HG03460 (cell line): ENCODE measurements around the gene S100A4.
A peak's percentile ranks its signal among the peaks of the same experiment; 100 is the strongest.
"Not testable (repeated sequence)": the region's sequence is repeated elsewhere in the genome, so short reads cannot be mapped to it uniquely, and the experiment has no call there.

Experiments used
- ATAC-seq: cut with Tn5 transposase; IDR thresholded peaks from one replicate; pipeline ENCODE4 v1.9.1; 2021; ENCODE audit not compliant: unreplicated experiment

S100A4 gene

DNA sequence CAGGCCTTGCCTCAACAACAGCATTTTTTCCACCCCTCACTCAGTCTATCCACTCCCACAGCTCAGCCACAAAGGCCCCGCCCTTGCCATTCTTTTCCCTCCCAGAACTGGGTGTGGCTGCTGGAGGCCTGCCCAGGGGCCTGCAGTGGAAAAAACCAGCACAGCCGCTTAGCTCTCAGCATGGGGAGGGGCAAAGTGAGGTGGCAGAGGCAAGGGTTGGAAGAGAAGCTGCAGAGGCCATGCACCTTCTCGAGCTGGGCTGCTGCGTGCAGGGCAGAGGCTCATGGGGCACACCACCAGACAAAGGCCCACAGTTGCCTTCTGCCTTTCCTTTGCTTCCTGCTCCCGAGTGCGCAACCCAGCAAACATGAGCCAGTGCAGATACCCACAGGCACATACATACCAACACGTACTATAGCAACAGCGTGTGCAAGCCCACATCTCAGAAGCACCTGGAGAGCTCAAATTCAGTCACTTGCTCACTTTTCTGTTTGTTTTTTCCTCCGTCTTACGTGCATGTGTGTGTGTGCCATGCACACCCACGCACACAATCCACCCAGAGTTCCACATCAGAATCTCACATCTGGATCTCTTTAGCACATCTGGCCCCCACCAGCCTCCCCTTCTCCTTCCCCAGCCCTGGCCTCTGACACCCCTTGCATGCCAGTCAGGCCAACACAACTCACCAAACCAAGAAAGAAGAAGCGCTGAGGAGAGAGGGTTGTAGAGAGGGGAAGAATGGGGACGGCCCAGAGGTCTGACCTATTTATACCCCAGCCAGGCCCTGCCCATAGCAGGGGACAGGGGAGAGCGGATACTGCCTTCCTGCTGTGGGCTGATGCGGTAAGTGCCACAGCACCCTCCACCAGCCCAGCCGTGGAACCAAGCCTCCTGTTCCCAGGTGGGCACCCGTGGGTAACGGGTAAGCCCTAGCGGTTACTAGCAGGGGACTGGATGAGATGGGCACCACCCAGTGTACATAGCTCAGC lies at the start of gene S100A4:
Gene S100A4 (minus strand): TSS at position 740 of the 989 bp plus-strand sequence. CDS start 1,012 bp downstream, outside the sequence.
- no peak for ATAC-seq

DNA sequence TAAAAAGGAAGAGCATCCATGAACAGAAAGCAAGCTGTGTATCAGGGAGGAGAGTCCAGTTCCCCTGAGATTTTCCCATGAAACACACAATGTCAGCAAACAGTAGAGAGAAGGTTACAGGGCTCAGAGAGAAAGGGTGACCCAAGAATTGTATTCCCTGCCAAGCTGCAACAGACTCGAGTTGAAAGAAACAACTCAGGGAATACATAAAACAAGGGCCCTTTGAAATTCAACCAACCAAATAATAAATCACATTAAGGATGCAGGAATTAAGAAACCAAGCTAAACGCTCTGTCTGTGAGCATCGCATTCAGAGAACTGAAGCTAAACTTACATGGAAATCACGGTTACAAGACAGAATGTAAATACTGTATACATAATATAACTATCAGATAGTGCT lies 47.1 kb upstream of the S100A4 start:
- no peak for ATAC-seq

DNA sequence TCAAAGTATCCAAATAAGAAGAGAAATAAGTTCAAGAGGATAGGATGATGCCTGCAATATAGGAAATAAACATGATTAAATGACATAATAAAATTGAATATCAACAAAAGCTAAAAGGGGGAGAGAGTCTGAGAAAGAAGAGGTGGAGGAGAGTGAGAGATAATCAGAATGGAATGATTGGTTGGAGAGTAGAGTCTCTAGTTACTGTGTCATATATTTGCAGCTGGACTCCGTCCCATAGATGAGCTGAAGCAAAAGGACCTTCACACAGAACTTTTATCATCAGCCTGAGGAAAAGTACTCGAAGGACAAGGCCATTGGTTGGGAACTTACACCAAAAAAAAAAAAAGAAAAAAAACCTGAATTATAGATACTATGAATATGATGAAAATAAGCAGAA lies 42.9 kb upstream of the S100A4 start:
- ATAC-seq, result no peak

GRCh38 chr1:153588033-153588432 lies 42.4 kb upstream of the S100A4 start:
- ATAC-seq, result not testable (repeated sequence)

- ATAC-seq, result no peak
Observed at GRCh38 chr1:153587314-153587713, 41.7 kb upstream of the S100A4 start.

DNA sequence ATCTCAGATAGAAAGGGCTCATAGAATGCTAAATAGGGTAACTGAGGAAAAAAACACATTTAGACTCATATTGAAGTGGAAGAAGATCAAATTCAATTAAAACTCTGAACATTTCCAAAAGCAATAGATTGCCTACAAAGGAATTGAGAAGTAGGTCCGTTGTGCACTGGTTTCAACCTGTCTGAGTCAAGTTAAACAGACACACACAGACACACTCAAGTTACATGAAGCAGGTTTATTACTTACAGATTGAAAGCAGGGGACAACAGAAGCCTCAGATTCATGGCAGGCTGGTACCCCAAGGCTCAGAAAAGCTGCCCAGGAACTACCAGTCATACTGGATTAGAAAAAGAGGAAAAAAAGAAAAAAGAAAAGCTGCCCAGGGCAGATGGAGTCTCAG lies 40.7 kb upstream of the S100A4 start:
- no peak for ATAC-seq

- ATAC-seq, result no peak
Observed at GRCh38 chr1:153585006-153585405, 39.4 kb upstream of the S100A4 start.

DNA sequence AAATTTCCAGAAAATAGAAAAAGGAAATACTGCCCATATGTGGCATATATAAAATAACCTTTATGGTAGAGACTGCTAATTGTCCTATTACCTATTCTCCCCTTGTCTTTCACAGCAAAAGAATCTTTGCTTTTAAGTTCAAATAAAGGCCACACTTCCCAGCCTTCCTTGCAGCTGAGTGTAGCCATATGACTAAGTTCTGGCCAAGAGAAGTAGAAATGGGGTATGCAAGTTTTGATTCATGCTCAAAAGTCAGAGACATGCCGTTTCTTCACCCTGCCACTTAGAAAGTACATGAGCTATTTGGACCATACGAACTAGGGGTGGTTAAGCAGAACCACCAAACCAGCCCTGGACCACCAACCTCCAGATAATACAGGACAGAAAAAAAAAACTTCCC lies 38.4 kb upstream of the S100A4 start:
- ATAC-seq, result no peak

DNA sequence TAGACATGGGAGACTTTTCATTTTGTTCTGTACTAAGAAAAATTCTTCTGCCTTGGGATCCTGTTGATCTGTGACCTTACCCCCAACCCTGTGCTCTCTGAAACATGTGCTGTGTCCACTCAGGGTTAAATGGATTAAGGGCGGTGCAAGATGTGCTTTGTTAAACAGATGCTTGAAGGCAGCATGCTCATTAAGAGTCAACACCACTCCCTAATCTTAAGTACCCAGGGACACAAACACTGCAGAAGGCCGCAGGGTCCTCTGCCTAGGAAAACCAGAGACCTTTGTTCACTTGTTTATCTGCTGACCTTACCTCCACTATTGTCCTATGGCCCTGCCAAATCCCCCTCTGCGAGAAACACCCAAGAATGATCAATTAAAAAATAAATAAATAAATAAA lies 37.9 kb upstream of the S100A4 start:
- ATAC-seq, result not testable (repeated sequence)

DNA sequence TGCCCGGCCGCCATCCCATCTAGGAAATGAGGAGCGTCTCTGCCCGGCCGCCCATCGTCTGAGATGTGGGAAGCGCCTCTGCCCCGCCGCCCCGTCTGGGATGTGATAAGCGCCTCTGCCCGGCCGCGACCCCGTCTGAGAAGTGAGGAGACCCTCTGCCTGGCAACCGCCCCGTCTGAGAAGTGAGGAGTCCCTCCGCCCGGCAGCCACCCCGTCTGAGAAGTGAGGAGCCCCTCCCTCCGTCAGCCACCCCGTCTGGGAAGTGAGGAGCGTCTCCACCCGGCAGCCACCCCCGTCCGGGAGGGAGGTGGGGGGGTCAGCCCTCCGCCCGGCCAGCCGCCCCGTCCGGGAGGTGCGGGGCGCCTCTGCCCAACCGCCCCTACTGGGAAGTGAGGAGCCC lies 37.2 kb upstream of the S100A4 start:
- ATAC-seq, result not testable (repeated sequence)

- ATAC-seq, result no peak
Observed at GRCh38 chr1:153578936-153579335, 33.3 kb upstream of the S100A4 start.

DNA sequence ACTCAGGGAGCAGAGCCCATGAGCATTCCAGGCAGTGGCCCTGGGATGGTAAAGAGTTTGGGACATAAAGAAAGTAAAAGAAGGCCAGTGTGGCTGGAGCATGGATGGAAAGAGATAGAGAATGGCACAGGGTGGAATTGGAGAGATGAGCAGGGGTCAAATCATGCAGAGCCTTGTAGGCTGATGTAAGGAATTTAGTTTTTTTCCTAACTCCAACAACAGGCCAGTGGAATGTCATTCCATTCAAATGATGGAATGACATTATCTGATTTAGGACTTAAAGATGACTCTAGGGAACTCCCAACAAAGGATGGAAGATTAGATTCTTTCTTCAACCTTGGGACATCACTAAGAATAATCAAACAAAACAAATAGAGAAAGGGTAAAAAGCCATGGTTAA lies 32.9 kb upstream of the S100A4 start:
- no peak for ATAC-seq

DNA sequence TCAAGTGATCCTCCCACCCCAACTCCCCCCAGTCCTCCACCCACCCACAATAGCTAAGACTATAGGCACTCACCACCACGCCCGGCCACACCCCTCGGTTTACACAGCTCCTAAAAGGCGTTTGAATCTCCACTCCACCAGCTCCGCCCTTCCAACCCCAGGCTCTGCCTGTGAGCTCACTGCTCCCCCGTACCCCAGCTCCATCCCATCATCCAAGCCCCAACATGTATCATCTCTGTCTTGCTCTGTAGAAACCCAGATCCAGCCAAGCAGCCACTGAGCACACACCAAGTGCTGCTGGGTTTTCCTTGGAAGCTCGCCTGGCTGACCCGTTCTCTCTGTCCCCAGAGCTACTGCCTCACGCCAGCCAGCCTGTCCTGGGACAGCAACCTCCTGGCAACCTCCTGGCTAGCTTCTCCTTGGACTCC lies 32.0 kb upstream of the S100A4 start:
- ATAC-seq, result no peak

DNA sequence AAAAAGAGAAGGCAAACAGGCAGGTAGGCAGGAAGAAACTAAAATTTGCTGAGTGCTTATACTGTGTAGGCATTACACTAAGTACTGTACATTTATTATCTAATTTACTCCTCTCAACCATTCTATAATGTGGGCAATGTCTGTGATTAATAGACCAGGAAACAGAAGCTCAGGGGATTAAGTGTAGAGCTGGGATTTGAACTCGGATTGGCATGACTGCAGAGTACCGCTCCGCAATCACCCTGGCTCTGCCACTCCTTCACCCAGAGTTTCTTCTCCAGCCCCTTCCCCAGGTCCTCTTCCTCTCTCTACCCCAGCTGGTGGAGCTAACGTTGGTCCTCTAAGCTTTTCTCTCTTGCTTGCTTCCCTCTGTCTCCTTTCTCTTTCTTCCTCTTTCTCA lies 31.5 kb upstream of the S100A4 start:
- no peak for ATAC-seq

GRCh38 chr1:153575497-153575896 lies 29.9 kb upstream of the S100A4 start:
- not testable (repeated sequence) for ATAC-seq

DNA sequence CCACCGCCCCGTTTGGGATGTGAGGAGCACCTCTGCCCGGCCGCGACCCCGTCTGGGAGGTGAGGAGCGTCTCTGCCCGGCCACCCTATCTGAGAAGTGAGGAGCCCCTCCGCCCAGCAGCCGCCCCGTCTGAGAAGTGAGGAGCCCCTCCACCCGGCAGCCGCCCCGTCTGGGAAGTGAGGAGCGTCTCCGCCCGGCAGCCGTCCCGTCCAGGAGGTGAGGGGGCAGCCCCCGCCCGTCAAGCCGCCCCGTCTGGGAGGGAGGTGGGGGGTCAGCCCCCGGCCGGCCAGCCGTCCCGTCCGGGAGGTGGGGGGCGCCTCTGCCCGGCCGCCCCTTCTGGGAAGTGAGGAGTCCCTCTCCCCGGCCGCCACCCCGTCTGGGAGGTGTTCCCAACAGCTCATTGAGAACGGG lies 29.5 kb upstream of the S100A4 start:
- ATAC-seq, result not testable (repeated sequence)

DNA sequence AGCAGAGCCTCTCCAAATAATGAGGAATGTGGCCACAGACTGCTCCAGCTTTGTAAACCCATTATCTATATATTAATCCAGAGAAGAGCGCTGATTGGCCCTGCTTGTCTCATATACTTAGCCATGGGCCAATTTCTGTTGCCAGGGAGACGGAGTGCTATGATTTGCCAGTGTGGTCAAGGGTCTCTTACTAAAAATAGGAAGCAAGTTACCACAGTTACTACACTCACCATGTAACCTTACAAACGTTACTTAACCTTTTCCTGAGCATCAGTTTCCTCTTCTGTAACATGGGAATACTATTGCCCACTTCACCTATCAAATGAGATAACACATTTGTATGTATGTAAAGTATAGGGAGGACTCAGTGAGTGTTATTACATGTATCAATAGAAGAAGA lies 27.7 kb upstream of the S100A4 start:
- no peak for ATAC-seq

- peak; percentile 67 for ATAC-seq
Observed at GRCh38 chr1:153572569-153573015, 27.0 kb upstream of the S100A4 start.

GRCh38 chr1:153571706-153572105 lies 26.1 kb upstream of the S100A4 start:
- ATAC-seq, result no peak

- ATAC-seq, result no peak
Observed at GRCh38 chr1:153570874-153571273, 25.3 kb upstream of the S100A4 start.

GRCh38 chr1:153569465-153569864 lies 23.9 kb upstream of the S100A4 start:
- no peak for ATAC-seq

- no peak for ATAC-seq
Observed at GRCh38 chr1:153568367-153569099, 22.9 kb upstream of the S100A4 start.
